GM23338 (cell line): ENCODE measurements around the gene ZNF80. TPM values are rescaled to one million over a fixed set of nuclear protein-coding genes. Genes with fewer than 3 reads are reported as not detected.

Experiments
- ATAC-seq: fragments of 200-7000 bp; cut with Tn5 transposase; 3 replicates; pipeline ENCODE4 v1.9.1; 2020
- DNase-seq: peaks from one replicate; pipeline ENCODE4 v3.0.0-alpha.2; 2015; ENCODE audit warnings: low spot score
- H2AFZ ChIP-seq: fragments of 200-600 bp; sonication (generic); 2 replicates; pipeline ENCODE4 v1.8.0; 2016; ENCODE audit warnings: antibody characterized with exemption, mild to moderate bottlenecking, moderate library complexity
- H3F3A ChIP-seq: fragments of 200-600 bp; sonication (generic); replicated peaks from 2 replicates; pipeline ENCODE4 v1.8.0; 2017; ENCODE audit warnings: antibody characterized with exemption, mixed run types, low read depth
- H3K27ac ChIP-seq: fragments of 200-600 bp; sonication (generic); 2 replicates; pipeline ENCODE4 v1.6.1; 2016; ENCODE audit warnings: low read depth
- H3K27me3 ChIP-seq: fragments of 200-600 bp; sonication (generic); 2 replicates; pipeline ENCODE4 v1.8.0; 2016; ENCODE audit warnings: mild to moderate bottlenecking, mixed run types, moderate library complexity; ENCODE audit not compliant: insufficient read depth
- H3K36me3 ChIP-seq: fragments of 200-600 bp; sonication (generic); 2 replicates; pipeline ENCODE4 v1.8.0; 2016; ENCODE audit warnings: mild to moderate bottlenecking; ENCODE audit not compliant: insufficient read depth
- H3K4me1 ChIP-seq: fragments of 200-600 bp; sonication (generic); 2 replicates; pipeline ENCODE4 v1.8.0; 2016; ENCODE audit warnings: mild to moderate bottlenecking, moderate library complexity; ENCODE audit not compliant: insufficient read depth
- H3K4me2 ChIP-seq: fragments of 200-600 bp; sonication (generic); 2 replicates; pipeline ENCODE4 v1.7.1; 2017; ENCODE audit warnings: mixed run types
- H3K4me3 ChIP-seq: fragments of 200-600 bp; sonication (generic); 2 replicates; pipeline ENCODE4 v1.6.1; 2016; ENCODE audit warnings: mixed run types
- H3K79me2 ChIP-seq: fragments of 200-600 bp; sonication (generic); replicated peaks from 2 replicates; pipeline ENCODE4 v1.8.0; 2017; ENCODE audit warnings: mild to moderate bottlenecking; ENCODE audit not compliant: insufficient read depth
- H3K9me2 ChIP-seq: fragments of 200-600 bp; sonication (generic); 2 replicates; pipeline ENCODE4 v1.8.0; 2017; ENCODE audit not compliant: insufficient read depth
- H4K20me1 ChIP-seq: fragments of 200-600 bp; sonication (generic); replicated peaks from 2 replicates; pipeline ENCODE4 v1.8.0; 2017; ENCODE audit warnings: mild to moderate bottlenecking; ENCODE audit not compliant: insufficient read depth
- H3K27ac Mint-ChIP-seq: 2 replicates; pipeline ENCODE4 v1.8.0; 2020; ENCODE audit warnings: inconsistent platforms, mild to moderate bottlenecking, moderate library complexity, mixed read lengths
- H3K27me3 Mint-ChIP-seq: 3 replicates; pipeline ENCODE4 v1.8.0; 2022; ENCODE audit warnings: low read depth, mild to moderate bottlenecking, moderate library complexity, mixed read lengths, inconsistent platforms; ENCODE audit not compliant: insufficient read depth, poor library complexity
- H3K36me3 Mint-ChIP-seq: 3 replicates; pipeline ENCODE4 v1.8.0; 2021; ENCODE audit warnings: low read depth, mild to moderate bottlenecking, inconsistent platforms, moderate library complexity, mixed read lengths
- H3K4me1 Mint-ChIP-seq: 3 replicates; pipeline ENCODE4 v1.8.0; 2020; ENCODE audit warnings: mild to moderate bottlenecking, inconsistent platforms, mixed read lengths
- H3K4me3 Mint-ChIP-seq: 3 replicates; pipeline ENCODE4 v1.8.0; 2021; ENCODE audit warnings: moderate library complexity, mild to moderate bottlenecking, inconsistent platforms, mixed read lengths
- H3K9me3 Mint-ChIP-seq: 3 replicates; pipeline ENCODE4 v1.8.0; 2020; ENCODE audit warnings: moderate library complexity, mild to moderate bottlenecking, inconsistent platforms, mixed read lengths
- polyA plus RNA-seq: library from polyadenylated mRNA; unstranded; fragments of >200 nt; fragmentation: Nextera tagmentation; extraction: Ambion mirVana; gene quantifications from 2 replicates; pipeline ENCODE4 v1.2.1, GENCODE V29; 2016
- total RNA-seq: library from RNA; depleted of rRNA; stranded (reverse); fragments of >200 nt; shearing (Covaris generic); gene quantifications from 2 replicates; pipeline ENCODE4 v1.2.3, GENCODE V29; 2014
- TF ChIP-seq, protein P1 (sequence below): fragments of 250-450 bp; sonication (Bioruptor Pico); IDR thresholded peaks from 2 replicates; pipeline ENCODE4 v1.5.0; 2020; ENCODE audit warnings: mild to moderate bottlenecking, moderate library complexity

The ZNF80 gene
- total and polyA plus RNA-seq, 2 experiments from 2014 or later: not detected

GRCh38 chr3:114235431-114235830, 1.9 kb downstream of the ZNF80 start:
- H3K4me3 Mint-ChIP-seq: no peak overlapping the region

More at GRCh38 chr3:114235431-114235830, 1.9 kb downstream of the ZNF80 start:
- Histone ChIP-seq H3K4me3 (no peak overlapping the region), H4K20me1 (no peaks in the 10 kb centered on the region), H3K4me2 (no peak overlapping the region), H3K27ac (no peak overlapping the region), H3K4me1 (no peaks in the 10 kb centered on the region), H3K79me2 (no peaks in the 10 kb centered on the region), H3F3A (no peaks in the 10 kb centered on the region), H3K27me3 (no peaks in the 10 kb centered on the region), H3K9me2 (peaks cover 6% of the 10 kb centered on the region; the same call in 1 of the 2 replicates), H2AFZ (no peak overlapping the region), H3K36me3 (no peaks in the 10 kb centered on the region; the same call in 1 of the 2 replicates)
- TF ChIP-seq, protein P1, sequence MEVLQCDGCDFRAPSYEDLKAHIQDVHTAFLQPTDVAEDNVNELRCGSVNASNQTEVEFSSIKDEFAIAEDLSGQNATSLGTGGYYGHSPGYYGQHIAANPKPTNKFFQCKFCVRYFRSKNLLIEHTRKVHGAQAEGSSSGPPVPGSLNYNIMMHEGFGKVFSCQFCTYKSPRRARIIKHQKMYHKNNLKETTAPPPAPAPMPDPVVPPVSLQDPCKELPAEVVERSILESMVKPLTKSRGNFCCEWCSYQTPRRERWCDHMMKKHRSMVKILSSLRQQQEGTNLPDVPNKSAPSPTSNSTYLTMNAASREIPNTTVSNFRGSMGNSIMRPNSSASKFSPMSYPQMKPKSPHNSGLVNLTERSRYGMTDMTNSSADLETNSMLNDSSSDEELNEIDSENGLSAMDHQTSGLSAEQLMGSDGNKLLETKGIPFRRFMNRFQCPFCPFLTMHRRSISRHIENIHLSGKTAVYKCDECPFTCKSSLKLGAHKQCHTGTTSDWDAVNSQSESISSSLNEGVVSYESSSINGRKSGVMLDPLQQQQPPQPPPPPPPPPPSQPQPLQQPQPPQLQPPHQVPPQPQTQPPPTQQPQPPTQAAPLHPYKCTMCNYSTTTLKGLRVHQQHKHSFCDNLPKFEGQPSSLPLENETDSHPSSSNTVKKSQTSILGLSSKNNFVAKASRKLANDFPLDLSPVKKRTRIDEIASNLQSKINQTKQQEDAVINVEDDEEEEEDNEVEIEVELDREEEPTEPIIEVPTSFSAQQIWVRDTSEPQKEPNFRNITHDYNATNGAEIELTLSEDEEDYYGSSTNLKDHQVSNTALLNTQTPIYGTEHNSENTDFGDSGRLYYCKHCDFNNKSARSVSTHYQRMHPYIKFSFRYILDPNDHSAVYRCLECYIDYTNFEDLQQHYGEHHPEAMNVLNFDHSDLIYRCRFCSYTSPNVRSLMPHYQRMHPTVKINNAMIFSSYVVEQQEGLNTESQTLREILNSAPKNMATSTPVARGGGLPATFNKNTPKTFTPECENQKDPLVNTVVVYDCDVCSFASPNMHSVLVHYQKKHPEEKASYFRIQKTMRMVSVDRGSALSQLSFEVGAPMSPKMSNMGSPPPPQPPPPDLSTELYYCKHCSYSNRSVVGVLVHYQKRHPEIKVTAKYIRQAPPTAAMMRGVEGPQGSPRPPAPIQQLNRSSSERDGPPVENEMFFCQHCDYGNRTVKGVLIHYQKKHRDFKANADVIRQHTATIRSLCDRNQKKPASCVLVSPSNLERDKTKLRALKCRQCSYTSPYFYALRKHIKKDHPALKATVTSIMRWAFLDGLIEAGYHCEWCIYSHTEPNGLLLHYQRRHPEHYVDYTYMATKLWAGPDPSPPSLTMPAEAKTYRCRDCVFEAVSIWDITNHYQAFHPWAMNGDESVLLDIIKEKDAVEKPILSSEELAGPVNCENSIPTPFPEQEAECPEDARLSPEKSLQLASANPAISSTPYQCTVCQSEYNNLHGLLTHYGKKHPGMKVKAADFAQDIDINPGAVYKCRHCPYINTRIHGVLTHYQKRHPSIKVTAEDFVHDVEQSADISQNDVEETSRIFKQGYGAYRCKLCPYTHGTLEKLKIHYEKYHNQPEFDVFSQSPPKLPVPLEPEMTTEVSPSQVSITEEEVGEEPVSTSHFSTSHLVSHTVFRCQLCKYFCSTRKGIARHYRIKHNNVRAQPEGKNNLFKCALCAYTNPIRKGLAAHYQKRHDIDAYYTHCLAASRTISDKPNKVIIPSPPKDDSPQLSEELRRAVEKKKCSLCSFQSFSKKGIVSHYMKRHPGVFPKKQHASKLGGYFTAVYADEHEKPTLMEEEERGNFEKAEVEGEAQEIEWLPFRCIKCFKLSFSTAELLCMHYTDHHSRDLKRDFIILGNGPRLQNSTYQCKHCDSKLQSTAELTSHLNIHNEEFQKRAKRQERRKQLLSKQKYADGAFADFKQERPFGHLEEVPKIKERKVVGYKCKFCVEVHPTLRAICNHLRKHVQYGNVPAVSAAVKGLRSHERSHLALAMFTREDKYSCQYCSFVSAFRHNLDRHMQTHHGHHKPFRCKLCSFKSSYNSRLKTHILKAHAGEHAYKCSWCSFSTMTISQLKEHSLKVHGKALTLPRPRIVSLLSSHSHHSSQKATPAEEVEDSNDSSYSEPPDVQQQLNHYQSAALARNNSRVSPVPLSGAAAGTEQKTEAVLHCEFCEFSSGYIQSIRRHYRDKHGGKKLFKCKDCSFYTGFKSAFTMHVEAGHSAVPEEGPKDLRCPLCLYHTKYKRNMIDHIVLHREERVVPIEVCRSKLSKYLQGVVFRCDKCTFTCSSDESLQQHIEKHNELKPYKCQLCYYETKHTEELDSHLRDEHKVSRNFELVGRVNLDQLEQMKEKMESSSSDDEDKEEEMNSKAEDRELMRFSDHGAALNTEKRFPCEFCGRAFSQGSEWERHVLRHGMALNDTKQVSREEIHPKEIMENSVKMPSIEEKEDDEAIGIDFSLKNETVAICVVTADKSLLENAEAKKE (CRISPR knock-in tag): no peak
- Mint-ChIP-seq H3K36me3 (peaks cover 12% of the 10 kb centered on the region; the same call in 2 of the 3 replicates), H3K9me3 (peaks cover 11% of the 10 kb centered on the region; the same call in 1 of the 3 replicates), H3K27me3 (peaks cover 5% of the 10 kb centered on the region), H3K4me1 (no peaks in the 10 kb centered on the region), H3K27ac (no peak overlapping the region)
- no peak for DNase-seq
- no peak for ATAC-seq
